ENCODE data around the gene PPP1R26. TPM values are rescaled to one million over a fixed set of nuclear protein-coding genes. Genes with fewer than 3 reads are reported as not detected.

PPP1R26 gene
- total and polyA plus RNA-seq, 2 of the 13 experiments (the other 11 are each of a cell fraction or from before 2014, with no cell fraction given) = 8.6 to 11.6 TPM

DNA sequence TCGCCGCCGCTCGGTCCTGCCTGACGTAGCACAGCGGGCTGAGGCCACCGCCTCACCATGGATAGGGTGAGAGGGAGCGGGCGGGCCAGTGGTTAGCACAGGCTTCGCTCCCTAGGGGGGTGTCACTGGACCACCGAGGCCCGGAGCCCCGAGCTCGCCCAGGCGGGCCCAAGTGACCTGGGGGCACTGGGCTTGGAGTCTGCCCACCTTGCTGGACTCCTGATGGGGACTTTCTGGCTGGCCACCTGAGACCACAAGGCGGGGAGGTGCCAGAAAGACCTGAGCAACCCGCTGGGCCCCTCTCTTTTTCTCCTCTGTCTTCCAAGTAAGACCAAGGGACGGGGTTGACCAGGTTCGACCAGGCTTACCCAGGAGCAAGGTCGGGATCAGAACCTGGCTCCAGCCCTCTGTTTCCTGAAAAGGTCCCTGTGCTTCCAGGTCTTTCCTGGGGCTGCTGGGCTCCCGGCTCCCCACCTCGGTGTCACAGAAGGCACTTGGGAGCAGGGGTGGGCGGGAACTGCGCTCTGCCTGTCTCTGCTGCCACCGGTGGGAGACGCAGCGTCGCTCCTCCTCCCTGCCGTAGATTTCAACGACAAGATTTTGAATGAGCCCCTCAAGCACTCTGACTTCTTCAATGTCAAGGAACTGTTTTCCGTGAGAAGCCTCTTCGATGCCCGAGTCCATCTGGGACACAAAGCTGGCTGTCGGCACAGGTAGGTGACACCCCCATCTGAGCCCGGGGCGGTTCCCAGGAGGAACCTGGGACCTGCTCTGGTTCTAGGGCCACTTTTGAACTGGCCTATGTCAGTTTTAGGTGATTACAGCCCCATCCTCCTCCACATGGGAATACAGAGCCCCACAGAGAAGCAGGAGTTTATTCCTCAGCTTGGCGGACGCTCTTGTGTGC, 21.9 kb downstream of the PPP1R26 start (continued):
- TF ChIP-seq, protein P1, sequence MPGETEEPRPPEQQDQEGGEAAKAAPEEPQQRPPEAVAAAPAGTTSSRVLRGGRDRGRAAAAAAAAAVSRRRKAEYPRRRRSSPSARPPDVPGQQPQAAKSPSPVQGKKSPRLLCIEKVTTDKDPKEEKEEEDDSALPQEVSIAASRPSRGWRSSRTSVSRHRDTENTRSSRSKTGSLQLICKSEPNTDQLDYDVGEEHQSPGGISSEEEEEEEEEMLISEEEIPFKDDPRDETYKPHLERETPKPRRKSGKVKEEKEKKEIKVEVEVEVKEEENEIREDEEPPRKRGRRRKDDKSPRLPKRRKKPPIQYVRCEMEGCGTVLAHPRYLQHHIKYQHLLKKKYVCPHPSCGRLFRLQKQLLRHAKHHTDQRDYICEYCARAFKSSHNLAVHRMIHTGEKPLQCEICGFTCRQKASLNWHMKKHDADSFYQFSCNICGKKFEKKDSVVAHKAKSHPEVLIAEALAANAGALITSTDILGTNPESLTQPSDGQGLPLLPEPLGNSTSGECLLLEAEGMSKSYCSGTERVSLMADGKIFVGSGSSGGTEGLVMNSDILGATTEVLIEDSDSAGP (CRISPR knock-in tag; IDR thresholded peaks at IDR 0.05; ENCODE audit: borderline replicate concordance) = no peak
- TF ChIP-seq, protein P2, sequence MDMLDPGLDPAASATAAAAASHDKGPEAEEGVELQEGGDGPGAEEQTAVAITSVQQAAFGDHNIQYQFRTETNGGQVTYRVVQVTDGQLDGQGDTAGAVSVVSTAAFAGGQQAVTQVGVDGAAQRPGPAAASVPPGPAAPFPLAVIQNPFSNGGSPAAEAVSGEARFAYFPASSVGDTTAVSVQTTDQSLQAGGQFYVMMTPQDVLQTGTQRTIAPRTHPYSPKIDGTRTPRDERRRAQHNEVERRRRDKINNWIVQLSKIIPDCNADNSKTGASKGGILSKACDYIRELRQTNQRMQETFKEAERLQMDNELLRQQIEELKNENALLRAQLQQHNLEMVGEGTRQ (IDR thresholded peaks at IDR 0.05; ENCODE audit: low read depth, low read length) = no peak
- TF ChIP-seq, protein P2 (CRISPR knock-in tag; IDR thresholded peaks at IDR 0.05; ENCODE audit: borderline replicate concordance) = no peak
- TF ChIP-seq, protein P3, sequence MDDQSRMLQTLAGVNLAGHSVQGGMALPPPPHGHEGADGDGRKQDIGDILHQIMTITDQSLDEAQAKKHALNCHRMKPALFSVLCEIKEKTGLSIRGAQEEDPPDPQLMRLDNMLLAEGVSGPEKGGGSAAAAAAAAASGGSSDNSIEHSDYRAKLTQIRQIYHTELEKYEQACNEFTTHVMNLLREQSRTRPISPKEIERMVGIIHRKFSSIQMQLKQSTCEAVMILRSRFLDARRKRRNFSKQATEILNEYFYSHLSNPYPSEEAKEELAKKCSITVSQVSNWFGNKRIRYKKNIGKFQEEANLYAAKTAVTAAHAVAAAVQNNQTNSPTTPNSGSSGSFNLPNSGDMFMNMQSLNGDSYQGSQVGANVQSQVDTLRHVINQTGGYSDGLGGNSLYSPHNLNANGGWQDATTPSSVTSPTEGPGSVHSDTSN (CRISPR knock-in tag; IDR thresholded peaks at IDR 0.05; ENCODE audit: borderline replicate concordance) = no peak
- TF ChIP-seq, protein P4, sequence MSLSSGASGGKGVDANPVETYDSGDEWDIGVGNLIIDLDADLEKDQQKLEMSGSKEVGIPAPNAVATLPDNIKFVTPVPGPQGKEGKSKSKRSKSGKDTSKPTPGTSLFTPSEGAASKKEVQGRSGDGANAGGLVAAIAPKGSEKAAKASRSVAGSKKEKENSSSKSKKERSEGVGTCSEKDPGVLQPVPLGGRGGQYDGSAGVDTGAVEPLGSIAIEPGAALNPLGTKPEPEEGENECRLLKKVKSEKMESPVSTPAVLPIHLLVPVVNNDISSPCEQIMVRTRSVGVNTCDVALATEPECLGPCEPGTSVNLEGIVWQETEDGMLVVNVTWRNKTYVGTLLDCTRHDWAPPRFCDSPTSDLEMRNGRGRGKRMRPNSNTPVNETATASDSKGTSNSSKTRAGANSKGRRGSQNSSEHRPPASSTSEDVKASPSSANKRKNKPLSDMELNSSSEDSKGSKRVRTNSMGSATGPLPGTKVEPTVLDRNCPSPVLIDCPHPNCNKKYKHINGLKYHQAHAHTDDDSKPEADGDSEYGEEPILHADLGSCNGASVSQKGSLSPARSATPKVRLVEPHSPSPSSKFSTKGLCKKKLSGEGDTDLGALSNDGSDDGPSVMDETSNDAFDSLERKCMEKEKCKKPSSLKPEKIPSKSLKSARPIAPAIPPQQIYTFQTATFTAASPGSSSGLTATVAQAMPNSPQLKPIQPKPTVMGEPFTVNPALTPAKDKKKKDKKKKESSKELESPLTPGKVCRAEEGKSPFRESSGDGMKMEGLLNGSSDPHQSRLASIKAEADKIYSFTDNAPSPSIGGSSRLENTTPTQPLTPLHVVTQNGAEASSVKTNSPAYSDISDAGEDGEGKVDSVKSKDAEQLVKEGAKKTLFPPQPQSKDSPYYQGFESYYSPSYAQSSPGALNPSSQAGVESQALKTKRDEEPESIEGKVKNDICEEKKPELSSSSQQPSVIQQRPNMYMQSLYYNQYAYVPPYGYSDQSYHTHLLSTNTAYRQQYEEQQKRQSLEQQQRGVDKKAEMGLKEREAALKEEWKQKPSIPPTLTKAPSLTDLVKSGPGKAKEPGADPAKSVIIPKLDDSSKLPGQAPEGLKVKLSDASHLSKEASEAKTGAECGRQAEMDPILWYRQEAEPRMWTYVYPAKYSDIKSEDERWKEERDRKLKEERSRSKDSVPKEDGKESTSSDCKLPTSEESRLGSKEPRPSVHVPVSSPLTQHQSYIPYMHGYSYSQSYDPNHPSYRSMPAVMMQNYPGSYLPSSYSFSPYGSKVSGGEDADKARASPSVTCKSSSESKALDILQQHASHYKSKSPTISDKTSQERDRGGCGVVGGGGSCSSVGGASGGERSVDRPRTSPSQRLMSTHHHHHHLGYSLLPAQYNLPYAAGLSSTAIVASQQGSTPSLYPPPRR (CRISPR knock-in tag; IDR thresholded peaks at IDR 0.05; ENCODE audit: borderline replicate concordance) = no peak
- no peak for TF ChIP-seq RBM39 (IDR thresholded peaks at IDR 0.05; ENCODE audit: low read depth, low read length, poor library complexity, severe bottlenecking)
- no peak for TF ChIP-seq ZNF83 (CRISPR knock-in tag; IDR thresholded peaks at IDR 0.05; ENCODE audit: borderline replicate concordance)
- TF ChIP-seq ZNF839 (CRISPR knock-in tag; IDR thresholded peaks at IDR 0.05; ENCODE audit: borderline replicate concordance) = 0 out of 2 replicates have a peak, but pooled peaks have one; percentile 48
- no peak for TF ChIP-seq BRCA1 (CRISPR knock-in tag; IDR thresholded peaks at IDR 0.05)
- no peak for TF ChIP-seq ZNF501 (CRISPR knock-in tag; IDR thresholded peaks at IDR 0.05)
- TF ChIP-seq TBX2 (CRISPR knock-in tag; IDR thresholded peaks at IDR 0.05; ENCODE audit: borderline replicate concordance) = no peak
- no peak for TF ChIP-seq MATR3 (CRISPR knock-in tag; IDR thresholded peaks at IDR 0.05)
- TF ChIP-seq ZBTB7A (CRISPR knock-in tag; IDR thresholded peaks at IDR 0.05) = no peak
- no peak for TF ChIP-seq ZNF20 (CRISPR knock-in tag; IDR thresholded peaks at IDR 0.05)
- TF ChIP-seq HMGA1 (CRISPR knock-in tag; conservative IDR thresholded peaks at IDR 0.05) = no peak
- TF ChIP-seq, protein P5, sequence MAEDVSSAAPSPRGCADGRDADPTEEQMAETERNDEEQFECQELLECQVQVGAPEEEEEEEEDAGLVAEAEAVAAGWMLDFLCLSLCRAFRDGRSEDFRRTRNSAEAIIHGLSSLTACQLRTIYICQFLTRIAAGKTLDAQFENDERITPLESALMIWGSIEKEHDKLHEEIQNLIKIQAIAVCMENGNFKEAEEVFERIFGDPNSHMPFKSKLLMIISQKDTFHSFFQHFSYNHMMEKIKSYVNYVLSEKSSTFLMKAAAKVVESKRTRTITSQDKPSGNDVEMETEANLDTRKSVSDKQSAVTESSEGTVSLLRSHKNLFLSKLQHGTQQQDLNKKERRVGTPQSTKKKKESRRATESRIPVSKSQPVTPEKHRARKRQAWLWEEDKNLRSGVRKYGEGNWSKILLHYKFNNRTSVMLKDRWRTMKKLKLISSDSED (CRISPR knock-in tag; IDR thresholded peaks at IDR 0.05) = no peak

Data from HepG2 (cell line).